Medulla oblongata (tissue), 1 donor: ENCODE measurements around the gene IFRD2.
"Not testable (repeated sequence)": the region's sequence is repeated elsewhere in the genome, so short reads cannot be mapped to it uniquely, and the experiment has no call there.

Experiments
- DNase-seq: peaks from one replicate; pipeline ENCODE4 v3.0.0-alpha.2; 2015; ENCODE audit errors: extremely low spot score

Gene IFRD2

GRCh38 chr3:50268276-50268675 lies 24.0 kb downstream of the IFRD2 start:
- DNase-seq = no peak

GRCh38 chr3:50267280-50267913 lies 24.8 kb downstream of the IFRD2 start:
- peak; percentile 66 for DNase-seq

GRCh38 chr3:50266836-50267235 lies 25.4 kb downstream of the IFRD2 start:
- DNase-seq = no peak

- no peak for DNase-seq
Observed at GRCh38 chr3:50266017-50266416, 26.2 kb downstream of the IFRD2 start.

GRCh38 chr3:50265571-50265970 lies 26.7 kb downstream of the IFRD2 start:
- no peak for DNase-seq

- DNase-seq = no peak
Observed at GRCh38 chr3:50264964-50265485, 27.2 kb downstream of the IFRD2 start.

- peak; percentile 92 for DNase-seq
Observed at GRCh38 chr3:50264383-50264963, 27.8 kb downstream of the IFRD2 start.

GRCh38 chr3:50263478-50264382 lies 28.5 kb downstream of the IFRD2 start:
- DNase-seq = no peak

- DNase-seq = no peak
Observed at GRCh38 chr3:50262778-50263177, 29.5 kb downstream of the IFRD2 start.

GRCh38 chr3:50262200-50262599 lies 30.0 kb downstream of the IFRD2 start:
- not testable (repeated sequence) for DNase-seq

GRCh38 chr3:50261505-50261904 lies 30.7 kb downstream of the IFRD2 start:
- DNase-seq = no peak

GRCh38 chr3:50260942-50261441 lies 31.2 kb downstream of the IFRD2 start:
- DNase-seq = no peak

- DNase-seq = peak; percentile 97
Observed at GRCh38 chr3:50260027-50260941, 31.9 kb downstream of the IFRD2 start.

- no peak for DNase-seq
Observed at GRCh38 chr3:50259432-50260026, 32.7 kb downstream of the IFRD2 start.

GRCh38 chr3:50258979-50259378 lies 33.2 kb downstream of the IFRD2 start:
- DNase-seq = no peak

GRCh38 chr3:50258029-50258680 lies 34.1 kb downstream of the IFRD2 start:
- DNase-seq = no peak

GRCh38 chr3:50256978-50257890 lies 35.0 kb downstream of the IFRD2 start:
- no peak for DNase-seq

- no peak for DNase-seq
Observed at GRCh38 chr3:50255251-50255615, 37.0 kb downstream of the IFRD2 start.

- DNase-seq = no peak
Observed at GRCh38 chr3:50254577-50255250, 37.5 kb downstream of the IFRD2 start.
